ENCODE measurements around the gene KLRB1.

The KLRB1 gene

DNA sequence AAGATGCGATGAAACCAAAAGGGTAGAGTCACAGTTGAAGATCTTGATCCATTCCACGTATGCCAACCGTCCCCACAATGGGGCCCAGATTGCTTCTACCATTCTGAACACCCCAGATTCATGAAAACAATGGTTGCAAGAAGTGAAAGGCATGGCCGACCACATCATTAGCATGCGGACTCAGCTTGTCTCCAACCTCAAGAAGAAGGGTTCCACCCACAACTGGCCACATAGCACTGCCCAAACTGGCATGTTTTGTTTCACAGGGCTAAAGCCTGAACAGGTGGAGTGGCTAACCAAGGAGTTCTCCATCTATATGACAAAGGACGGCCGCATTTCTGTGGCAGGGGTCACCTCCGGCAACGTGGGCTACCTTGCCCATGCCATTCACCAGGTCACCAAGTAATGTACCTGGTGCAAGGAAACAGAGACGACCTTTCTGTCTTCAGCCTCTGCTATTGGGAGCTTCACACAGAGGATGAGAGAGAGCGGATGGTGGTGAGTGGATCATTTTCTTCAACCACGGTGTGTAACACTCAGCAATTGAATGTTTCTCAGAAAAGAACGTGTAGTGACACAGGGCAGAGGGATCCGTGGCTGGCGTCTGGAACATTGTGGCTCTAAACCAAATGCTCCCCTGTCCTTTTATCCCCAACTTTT is 35.0 kb upstream of the KLRB1 start:
- Histone ChIP-seq H3K27ac (ENCODE audit: low read length) (no peak overlapping the region), H3K27me3 (ENCODE audit: control insufficient read depth, insufficient read depth, low read length) (no peaks in the 10 kb centered on the region), H3K36me3 (ENCODE audit: control insufficient read depth, insufficient read depth, low read length) (no peaks in the 10 kb centered on the region; the same call in 1 of the 2 replicates), H3K9me3 (ENCODE audit: control insufficient read depth, insufficient read depth, low read length) (no peaks in the 10 kb centered on the region), H3K4me1 (ENCODE audit: control insufficient read depth, insufficient read depth, low read length) (peaks cover 2% of the 10 kb centered on the region; the same call in 1 of the 2 replicates), H3K4me3 (ENCODE audit: low read length) (no peak overlapping the region)
- no peak for DNase-seq (ENCODE audit: low read depth, low spot score)
- no CpG with 5 or more reads among the region's 15 CpGs for WGBS (ENCODE audit: insufficient coverage, insufficient read length)

GRCh38 chr12:9640024-9640423 is 32.3 kb upstream of the KLRB1 start:
- Histone ChIP-seq H3K9me3 (ENCODE audit: control insufficient read depth, insufficient read depth, low read length) (no peaks in the 10 kb centered on the region), H3K36me3 (ENCODE audit: control insufficient read depth, insufficient read depth, low read length) (no peaks in the 10 kb centered on the region; the same call in 1 of the 2 replicates), H3K27ac (ENCODE audit: low read length) (no peak overlapping the region), H3K4me1 (ENCODE audit: control insufficient read depth, insufficient read depth, low read length) (no peaks in the 10 kb centered on the region), H3K4me3 (ENCODE audit: low read length) (no peak overlapping the region), H3K27me3 (ENCODE audit: control insufficient read depth, insufficient read depth, low read length) (no peaks in the 10 kb centered on the region)
- DNase-seq (ENCODE audit: low read depth, low spot score): no peak
- WGBS (ENCODE audit: insufficient coverage, insufficient read length): no CpG with 5 or more reads among the region's 2 CpGs

DNA sequence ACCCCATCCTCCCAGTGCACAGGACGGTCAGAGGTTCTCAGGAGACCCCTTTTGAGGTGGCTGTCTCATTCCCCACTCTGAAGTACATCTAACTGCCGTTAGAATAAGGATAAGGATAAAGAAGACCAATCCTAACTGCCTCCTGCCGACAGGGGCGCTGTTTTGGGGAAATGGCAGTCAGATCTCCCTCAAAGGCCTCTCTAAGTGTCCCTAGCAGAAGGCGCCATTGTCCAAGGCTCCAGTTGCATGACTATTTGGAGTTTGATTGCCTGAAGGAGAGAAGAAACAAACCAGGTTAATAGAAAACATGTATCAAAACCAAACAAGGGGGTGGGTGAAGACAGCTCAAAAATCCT is 29.1 kb upstream of the KLRB1 start:
- DNase-seq (ENCODE audit: low read depth, low spot score): no peak
- no CpG with 5 or more reads among the region's 5 CpGs for WGBS (ENCODE audit: insufficient coverage, insufficient read length)
- Histone ChIP-seq H3K36me3 (ENCODE audit: control insufficient read depth, insufficient read depth, low read length) (no peaks in the 10 kb centered on the region; the same call in 1 of the 2 replicates), H3K4me3 (ENCODE audit: low read length) (no peak overlapping the region), H3K9me3 (ENCODE audit: control insufficient read depth, insufficient read depth, low read length) (no peaks in the 10 kb centered on the region), H3K27me3 (ENCODE audit: control insufficient read depth, insufficient read depth, low read length) (no peaks in the 10 kb centered on the region), H3K4me1 (ENCODE audit: control insufficient read depth, insufficient read depth, low read length) (no peaks in the 10 kb centered on the region), H3K27ac (ENCODE audit: low read length) (no peak overlapping the region)

DNA sequence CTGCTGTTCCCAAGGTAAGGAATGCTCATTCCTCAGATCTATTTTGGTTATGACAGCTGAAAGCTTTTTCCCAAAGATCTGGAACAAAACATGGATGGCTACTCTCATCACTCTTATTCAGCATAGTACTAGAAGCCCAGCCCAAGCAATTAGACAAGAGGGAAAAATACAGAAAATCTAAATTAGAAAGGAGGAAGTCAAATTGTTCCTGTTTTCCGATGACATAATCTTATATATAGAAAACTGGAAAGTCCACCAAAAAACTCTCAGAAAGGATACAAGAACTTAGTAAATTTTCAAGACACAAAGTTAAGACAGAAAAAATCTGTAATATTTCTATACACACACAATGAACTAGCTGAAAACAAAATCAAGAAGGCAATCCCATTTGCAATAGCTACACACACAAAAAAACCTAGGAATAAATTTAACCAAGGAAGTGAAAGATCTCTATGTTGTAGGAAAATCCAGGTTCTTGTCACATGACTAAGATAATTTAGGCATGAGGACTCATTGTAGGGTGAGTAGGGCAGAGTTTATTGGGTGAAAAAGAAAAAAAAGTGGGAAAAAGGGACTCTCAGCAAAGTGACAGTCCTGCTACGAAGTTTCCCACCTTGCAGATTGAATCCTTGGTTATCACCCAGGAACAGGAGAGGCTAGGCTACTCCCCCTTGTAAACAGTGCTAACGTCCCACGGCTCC is 28.6 kb upstream of the KLRB1 start:
- Histone ChIP-seq H3K27me3 (ENCODE audit: control insufficient read depth, insufficient read depth, low read length) (no peaks in the 10 kb centered on the region), H3K4me3 (ENCODE audit: low read length) (no peak overlapping the region), H3K36me3 (ENCODE audit: control insufficient read depth, insufficient read depth, low read length) (no peaks in the 10 kb centered on the region), H3K4me1 (ENCODE audit: control insufficient read depth, insufficient read depth, low read length) (no peaks in the 10 kb centered on the region), H3K9me3 (ENCODE audit: control insufficient read depth, insufficient read depth, low read length) (no peaks in the 10 kb centered on the region), H3K27ac (ENCODE audit: low read length) (no peak overlapping the region)
- DNase-seq (ENCODE audit: low read depth, low spot score): no peak
- no CpG with 5 or more reads among the region's 4 CpGs for WGBS (ENCODE audit: insufficient coverage, insufficient read length)

DNA sequence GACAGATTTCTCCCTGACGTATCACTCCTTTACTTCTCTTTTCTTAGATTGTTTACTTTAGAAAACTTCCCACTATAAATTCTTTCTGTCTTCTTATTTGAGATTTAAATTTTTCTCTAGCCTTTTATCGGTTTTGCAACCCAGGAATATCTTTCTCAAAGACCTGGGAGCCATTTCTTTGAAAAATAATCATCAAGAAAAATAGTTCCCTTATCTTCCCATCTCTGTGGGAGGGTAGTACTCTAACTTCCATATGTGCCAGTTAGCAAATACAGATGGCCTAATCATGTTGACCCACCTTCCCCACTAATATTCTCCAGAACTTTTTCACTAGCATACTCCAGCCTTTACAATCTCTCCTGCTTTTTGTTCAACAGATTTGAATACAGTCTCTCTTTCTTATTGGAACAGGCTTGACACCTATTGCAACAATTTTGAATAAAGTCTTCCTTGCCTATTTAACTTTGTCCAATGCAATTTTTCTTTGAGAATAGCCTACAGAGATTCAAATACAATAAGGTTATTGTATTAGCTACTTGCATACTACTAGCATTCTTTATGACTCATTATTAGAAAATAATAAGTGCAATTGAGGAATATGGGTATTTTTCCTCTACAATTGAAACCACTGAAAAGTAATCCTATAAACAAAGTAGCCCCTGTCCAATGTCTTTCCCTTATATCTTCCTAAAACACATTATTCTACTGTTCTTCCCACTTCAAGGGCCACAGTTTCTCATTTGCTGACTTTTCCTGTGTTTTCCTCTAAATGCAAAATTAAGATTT is 27.4 kb upstream of the KLRB1 start:
- Histone ChIP-seq H3K9me3 (ENCODE audit: control insufficient read depth, insufficient read depth, low read length) (no peaks in the 10 kb centered on the region), H3K4me1 (ENCODE audit: control insufficient read depth, insufficient read depth, low read length) (no peaks in the 10 kb centered on the region), H3K4me3 (ENCODE audit: low read length) (no peak overlapping the region), H3K36me3 (ENCODE audit: control insufficient read depth, insufficient read depth, low read length) (no peaks in the 10 kb centered on the region), H3K27ac (ENCODE audit: low read length) (no peak overlapping the region), H3K27me3 (ENCODE audit: control insufficient read depth, insufficient read depth, low read length) (no peaks in the 10 kb centered on the region)
- DNase-seq (ENCODE audit: low read depth, low spot score): no peak
- no CpG with 5 or more reads among the region's 2 CpGs for WGBS (ENCODE audit: insufficient coverage, insufficient read length)

DNA sequence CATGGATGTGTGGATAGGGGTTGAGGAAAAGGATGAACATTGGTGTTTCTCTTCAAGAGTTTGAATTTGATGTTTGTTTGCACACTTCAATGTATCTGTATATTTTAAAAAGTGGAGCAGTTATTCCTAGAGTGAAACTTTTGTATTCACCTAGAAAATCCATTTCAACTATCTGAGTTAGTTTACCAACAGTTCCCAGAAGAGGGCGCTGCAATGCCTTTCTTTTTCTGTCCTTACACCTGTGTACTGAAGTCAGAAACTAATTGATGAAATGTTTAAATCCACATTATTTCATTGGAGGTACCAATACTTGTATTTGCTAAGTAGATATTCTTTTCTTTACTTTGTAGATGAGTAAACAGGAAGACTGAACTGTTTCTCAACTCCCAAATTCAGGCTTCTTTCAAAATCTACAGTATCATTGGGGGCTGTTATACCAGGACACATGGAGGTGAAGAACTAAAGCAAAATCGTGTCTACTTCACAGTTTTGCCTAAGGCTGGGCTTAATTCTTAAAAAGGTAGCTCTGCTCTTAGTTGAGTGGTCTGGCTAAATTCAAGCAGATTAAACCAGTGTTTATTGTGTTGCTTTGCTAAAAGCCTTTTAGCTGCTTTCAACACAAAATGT is 26.6 kb upstream of the KLRB1 start:
- Histone ChIP-seq H3K27me3 (ENCODE audit: control insufficient read depth, insufficient read depth, low read length) (no peaks in the 10 kb centered on the region), H3K36me3 (ENCODE audit: control insufficient read depth, insufficient read depth, low read length) (no peaks in the 10 kb centered on the region), H3K27ac (ENCODE audit: low read length) (no peak overlapping the region), H3K4me1 (ENCODE audit: control insufficient read depth, insufficient read depth, low read length) (no peaks in the 10 kb centered on the region), H3K4me3 (ENCODE audit: low read length) (no peak overlapping the region), H3K9me3 (ENCODE audit: control insufficient read depth, insufficient read depth, low read length) (no peaks in the 10 kb centered on the region)
- peak; percentile 43 for DNase-seq (ENCODE audit: low read depth, low spot score)
- WGBS (ENCODE audit: insufficient coverage, insufficient read length): no CpG with 5 or more reads among the region's 2 CpGs

- DNase-seq (ENCODE audit: low read depth, low spot score): no peak
- no peak overlapping the region for H3K4me3 ChIP-seq (ENCODE audit: low read length)
- H3K27ac ChIP-seq (ENCODE audit: low read length): no peak overlapping the region
- H3K27me3 ChIP-seq (ENCODE audit: control insufficient read depth, insufficient read depth, low read length): no peaks in the 10 kb centered on the region
- H3K9me3 ChIP-seq (ENCODE audit: control insufficient read depth, insufficient read depth, low read length): no peaks in the 10 kb centered on the region
- H3K36me3 ChIP-seq (ENCODE audit: control insufficient read depth, insufficient read depth, low read length): no peaks in the 10 kb centered on the region
- H3K4me1 ChIP-seq (ENCODE audit: control insufficient read depth, insufficient read depth, low read length): no peaks in the 10 kb centered on the region
- no CpG with 5 or more reads among the region's 13 CpGs for WGBS (ENCODE audit: insufficient coverage, insufficient read length)
These were observed 25.1 kb upstream of the KLRB1 start for GRCh38 chr12:9632766-9633165.

DNA sequence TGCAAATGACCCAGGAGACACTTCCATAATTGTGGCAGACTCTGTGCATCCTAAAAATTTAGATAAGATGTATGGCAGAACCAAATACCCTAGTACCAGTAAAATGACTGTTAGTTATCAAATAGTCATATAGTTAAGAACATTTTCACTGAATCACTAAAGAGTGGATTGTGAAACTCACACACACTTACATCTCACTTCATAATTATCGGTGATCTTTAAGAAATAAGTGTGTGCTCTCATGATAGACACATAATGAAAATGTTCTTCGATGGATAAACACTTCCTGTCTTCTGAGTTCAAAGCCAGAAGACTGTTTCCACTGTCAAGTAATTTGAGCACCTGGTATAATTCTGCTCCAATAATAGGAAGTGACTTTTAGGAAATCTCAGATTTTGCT is 19.1 kb upstream of the KLRB1 start:
- no peak for DNase-seq (ENCODE audit: low read depth, low spot score)
- no peaks in the 10 kb centered on the region for H3K36me3 ChIP-seq (ENCODE audit: control insufficient read depth, insufficient read depth, low read length)
- WGBS (ENCODE audit: insufficient coverage, insufficient read length): no CpG with 5 or more reads among the region's 2 CpGs
- no peaks in the 10 kb centered on the region for H3K4me1 ChIP-seq (ENCODE audit: control insufficient read depth, insufficient read depth, low read length)
- no peak overlapping the region for H3K4me3 ChIP-seq (ENCODE audit: low read length)
- H3K9me3 ChIP-seq (ENCODE audit: control insufficient read depth, insufficient read depth, low read length): no peaks in the 10 kb centered on the region
- H3K27ac ChIP-seq (ENCODE audit: low read length): no peak overlapping the region
- H3K27me3 ChIP-seq (ENCODE audit: control insufficient read depth, insufficient read depth, low read length): no peaks in the 10 kb centered on the region

GRCh38 chr12:9626291-9626690 is 18.6 kb upstream of the KLRB1 start:
- H3K9me3 ChIP-seq (ENCODE audit: control insufficient read depth, insufficient read depth, low read length): no peaks in the 10 kb centered on the region
- H3K36me3 ChIP-seq (ENCODE audit: control insufficient read depth, insufficient read depth, low read length): no peaks in the 10 kb centered on the region
- no peak for DNase-seq (ENCODE audit: low read depth, low spot score)
- no peak overlapping the region for H3K27ac ChIP-seq (ENCODE audit: low read length)
- H3K4me3 ChIP-seq (ENCODE audit: low read length): no peak overlapping the region
- H3K4me1 ChIP-seq (ENCODE audit: control insufficient read depth, insufficient read depth, low read length): no peaks in the 10 kb centered on the region
- no peaks in the 10 kb centered on the region for H3K27me3 ChIP-seq (ENCODE audit: control insufficient read depth, insufficient read depth, low read length)

DNA sequence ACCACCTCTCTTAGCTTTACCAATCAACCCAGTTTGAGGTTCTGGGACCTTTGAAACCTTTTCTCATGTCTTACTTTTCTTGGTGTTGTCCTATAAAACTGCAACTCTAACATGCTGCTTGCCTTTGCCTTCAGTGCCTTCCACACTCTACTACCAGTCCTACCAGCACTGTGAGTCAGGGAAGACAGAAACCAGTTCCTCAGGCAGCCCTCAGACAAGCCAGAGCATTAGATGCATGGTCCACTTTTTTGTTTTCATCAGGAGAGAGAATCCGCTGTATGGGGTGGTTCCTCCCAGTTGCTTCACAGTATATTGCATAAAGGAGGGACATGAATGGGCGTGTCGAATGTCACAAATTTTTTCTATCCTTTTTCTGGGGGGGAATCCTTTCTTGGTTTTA is 17.3 kb upstream of the KLRB1 start:
- H3K9me3 ChIP-seq (ENCODE audit: control insufficient read depth, insufficient read depth, low read length): no peaks in the 10 kb centered on the region
- no peaks in the 10 kb centered on the region for H3K27me3 ChIP-seq (ENCODE audit: control insufficient read depth, insufficient read depth, low read length)
- DNase-seq (ENCODE audit: low read depth, low spot score): no peak
- WGBS (ENCODE audit: insufficient coverage, insufficient read length): no CpG with 5 or more reads among the region's 3 CpGs
- no peak overlapping the region for H3K4me3 ChIP-seq (ENCODE audit: low read length)
- H3K4me1 ChIP-seq (ENCODE audit: control insufficient read depth, insufficient read depth, low read length): no peaks in the 10 kb centered on the region
- no peak overlapping the region for H3K27ac ChIP-seq (ENCODE audit: low read length)
- no peaks in the 10 kb centered on the region for H3K36me3 ChIP-seq (ENCODE audit: control insufficient read depth, insufficient read depth, low read length)
